HEK293 (cell line): ENCODE results near the gene DGKZ.

Experiments
- CTCF ChIP-seq: fragments of 450-650 bp; formaldehyde crosslinking; IDR thresholded peaks from 2 replicates; pipeline ENCODE4 v1.5.1; 2016; ENCODE audit warnings: missing biosample characterization, missing genetic modification characterization
- GLI4 ChIP-seq: fragments of 450-650 bp; formaldehyde crosslinking; IDR thresholded peaks from 2 replicates; pipeline ENCODE4 v1.5.1; 2016; ENCODE audit warnings: missing biosample characterization, missing genetic modification characterization
- HOXC10 ChIP-seq: sonication (generic); formaldehyde crosslinking; IDR thresholded peaks from 2 replicates; pipeline ENCODE4 v1.8.1; 2023; ENCODE audit warnings: mild to moderate bottlenecking, missing genetic modification reagents
- YY1 ChIP-seq: fragments of 450-650 bp; formaldehyde crosslinking; IDR thresholded peaks from 2 replicates; pipeline ENCODE4 v1.5.1; 2018; ENCODE audit warnings: missing biosample characterization, missing genetic modification characterization
- ZBTB1 ChIP-seq: fragments of 450-650 bp; formaldehyde crosslinking; IDR thresholded peaks from 2 replicates; pipeline ENCODE4 v1.5.1; 2016; ENCODE audit warnings: missing biosample characterization, missing genetic modification characterization
- ZFP69B ChIP-seq: fragments of 450-650 bp; formaldehyde crosslinking; IDR thresholded peaks from 2 replicates; pipeline ENCODE4 v1.5.1; 2016; ENCODE audit warnings: missing biosample characterization, missing genetic modification characterization
- ZNF510 ChIP-seq: fragments of 450-650 bp; formaldehyde crosslinking; IDR thresholded peaks from 2 replicates; pipeline ENCODE4 v1.5.1; 2018; ENCODE audit warnings: mild to moderate bottlenecking, missing genetic modification characterization, missing biosample characterization; ENCODE audit not compliant: insufficient replicate concordance
- ZNF629 ChIP-seq: fragments of 450-650 bp; formaldehyde crosslinking; IDR thresholded peaks from 2 replicates; pipeline ENCODE4 v1.5.1; 2017; ENCODE audit warnings: missing biosample characterization, missing genetic modification characterization
- ZNF76 ChIP-seq: fragments of 450-650 bp; formaldehyde crosslinking; IDR thresholded peaks from 2 replicates; pipeline ENCODE4; 2016; ENCODE audit warnings: low read depth, missing biosample characterization, missing genetic modification characterization, borderline replicate concordance
- TF ChIP-seq, protein P1 (sequence below): fragments of 450-650 bp; formaldehyde crosslinking; IDR thresholded peaks from 2 replicates; pipeline ENCODE4 v1.5.1; 2016; ENCODE audit warnings: missing biosample characterization, missing genetic modification characterization
- TF ChIP-seq, protein P2 (sequence below): fragments of 450-650 bp; formaldehyde crosslinking; conservative IDR thresholded peaks from 2 replicates; pipeline ENCODE4 v1.5.1; 2016; ENCODE audit warnings: low read depth, missing biosample characterization, missing genetic modification characterization

- TF ChIP-seq GLI4 (no peak), ZNF76 (no peak), HOXC10 (CRISPR knock-in tag) (no peak), ZBTB1 (no peak), CTCF (tag by site-specific recombination) (no peak), YY1 (no peak), ZNF510 (no peak), ZNF629 (tag by site-specific recombination) (no peak), ZFP69B (tag by site-specific recombination) (no peak)
- TF ChIP-seq, protein P1, sequence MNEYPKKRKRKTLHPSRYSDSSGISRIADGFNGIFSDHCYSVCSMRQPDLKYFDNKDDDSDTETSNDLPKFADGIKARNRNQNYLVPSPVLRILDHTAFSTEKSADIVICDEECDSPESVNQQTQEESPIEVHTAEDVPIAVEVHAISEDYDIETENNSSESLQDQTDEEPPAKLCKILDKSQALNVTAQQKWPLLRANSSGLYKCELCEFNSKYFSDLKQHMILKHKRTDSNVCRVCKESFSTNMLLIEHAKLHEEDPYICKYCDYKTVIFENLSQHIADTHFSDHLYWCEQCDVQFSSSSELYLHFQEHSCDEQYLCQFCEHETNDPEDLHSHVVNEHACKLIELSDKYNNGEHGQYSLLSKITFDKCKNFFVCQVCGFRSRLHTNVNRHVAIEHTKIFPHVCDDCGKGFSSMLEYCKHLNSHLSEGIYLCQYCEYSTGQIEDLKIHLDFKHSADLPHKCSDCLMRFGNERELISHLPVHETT (tag by site-specific recombination): no peak
- TF ChIP-seq, protein P2, sequence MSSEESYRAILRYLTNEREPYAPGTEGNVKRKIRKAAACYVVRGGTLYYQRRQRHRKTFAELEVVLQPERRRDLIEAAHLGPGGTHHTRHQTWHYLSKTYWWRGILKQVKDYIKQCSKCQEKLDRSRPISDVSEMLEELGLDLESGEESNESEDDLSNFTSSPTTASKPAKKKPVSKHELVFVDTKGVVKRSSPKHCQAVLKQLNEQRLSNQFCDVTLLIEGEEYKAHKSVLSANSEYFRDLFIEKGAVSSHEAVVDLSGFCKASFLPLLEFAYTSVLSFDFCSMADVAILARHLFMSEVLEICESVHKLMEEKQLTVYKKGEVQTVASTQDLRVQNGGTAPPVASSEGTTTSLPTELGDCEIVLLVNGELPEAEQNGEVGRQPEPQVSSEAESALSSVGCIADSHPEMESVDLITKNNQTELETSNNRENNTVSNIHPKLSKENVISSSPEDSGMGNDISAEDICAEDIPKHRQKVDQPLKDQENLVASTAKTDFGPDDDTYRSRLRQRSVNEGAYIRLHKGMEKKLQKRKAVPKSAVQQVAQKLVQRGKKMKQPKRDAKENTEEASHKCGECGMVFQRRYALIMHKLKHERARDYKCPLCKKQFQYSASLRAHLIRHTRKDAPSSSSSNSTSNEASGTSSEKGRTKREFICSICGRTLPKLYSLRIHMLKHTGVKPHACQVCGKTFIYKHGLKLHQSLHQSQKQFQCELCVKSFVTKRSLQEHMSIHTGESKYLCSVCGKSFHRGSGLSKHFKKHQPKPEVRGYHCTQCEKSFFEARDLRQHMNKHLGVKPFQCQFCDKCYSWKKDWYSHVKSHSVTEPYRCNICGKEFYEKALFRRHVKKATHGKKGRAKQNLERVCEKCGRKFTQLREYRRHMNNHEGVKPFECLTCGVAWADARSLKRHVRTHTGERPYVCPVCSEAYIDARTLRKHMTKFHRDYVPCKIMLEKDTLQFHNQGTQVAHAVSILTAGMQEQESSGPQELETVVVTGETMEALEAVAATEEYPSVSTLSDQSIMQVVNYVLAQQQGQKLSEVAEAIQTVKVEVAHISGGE: no peak
These were observed 29.2 kb downstream of the DGKZ start for GRCh38 chr11:46376258-46377050.
